Rectal smooth muscle tissue (tissue), 1 donor: ENCODE data around the gene TFAP2E.

Source experiments
- H3K27ac ChIP-seq: one replicate; pipeline ENCODE4 v1.7.0; 2013; ENCODE audit warnings: low read depth, low read length, inconsistent platforms
- H3K27me3 ChIP-seq: one replicate; pipeline ENCODE4 v1.7.0; 2013; ENCODE audit warnings: low read length; ENCODE audit not compliant: control insufficient read depth, insufficient read depth
- H3K36me3 ChIP-seq: one replicate; pipeline ENCODE4 v1.7.0; 2013; ENCODE audit warnings: low read length; ENCODE audit not compliant: control insufficient read depth, insufficient read depth
- H3K4me1 ChIP-seq: one replicate; pipeline ENCODE4 v1.7.0; 2013; ENCODE audit warnings: low read length; ENCODE audit not compliant: control insufficient read depth, insufficient read depth
- H3K4me3 ChIP-seq: one replicate; pipeline ENCODE4 v1.7.0; 2013; ENCODE audit warnings: low read length
- H3K9ac ChIP-seq: one replicate; pipeline ENCODE4 v1.7.0; 2013; ENCODE audit warnings: low read length

The TFAP2E gene

GRCh38 chr1:35597870-35598269, 24.8 kb downstream of the TFAP2E start:
- no peaks in the 10 kb centered on the region for H3K27me3 ChIP-seq
- no peak overlapping the region for H3K4me3 ChIP-seq
- peaks cover 9% of the 10 kb centered on the region for H3K36me3 ChIP-seq
- H3K4me1 ChIP-seq = no peaks in the 10 kb centered on the region
- no peak overlapping the region for H3K27ac ChIP-seq
- H3K9ac ChIP-seq = no peak overlapping the region

DNA sequence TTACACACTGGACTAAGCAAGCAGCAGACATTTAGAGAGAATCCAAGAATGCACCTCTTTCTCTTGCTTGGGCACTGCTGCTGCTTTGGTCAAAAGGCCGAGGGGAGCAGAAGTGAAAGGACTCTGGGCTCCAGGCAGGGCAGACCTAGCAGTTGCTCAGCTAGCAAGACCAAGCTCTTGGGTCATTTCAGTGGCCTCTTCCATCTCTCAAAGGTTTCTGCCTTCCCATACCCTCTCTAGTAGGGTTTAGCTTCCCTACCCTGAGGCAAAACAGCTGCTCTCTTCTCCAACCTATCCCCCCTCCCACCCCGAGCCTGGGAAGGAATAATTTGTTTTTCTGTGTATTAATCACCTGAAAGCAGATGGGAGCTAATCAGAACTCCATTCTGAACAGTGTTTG, 25.8 kb downstream of the TFAP2E start:
- Histone ChIP-seq H3K4me3 (no peak overlapping the region), H3K4me1 (no peaks in the 10 kb centered on the region), H3K9ac (no peak overlapping the region), H3K27ac (no peak overlapping the region), H3K27me3 (no peaks in the 10 kb centered on the region), H3K36me3 (peaks cover 18% of the 10 kb centered on the region)

DNA sequence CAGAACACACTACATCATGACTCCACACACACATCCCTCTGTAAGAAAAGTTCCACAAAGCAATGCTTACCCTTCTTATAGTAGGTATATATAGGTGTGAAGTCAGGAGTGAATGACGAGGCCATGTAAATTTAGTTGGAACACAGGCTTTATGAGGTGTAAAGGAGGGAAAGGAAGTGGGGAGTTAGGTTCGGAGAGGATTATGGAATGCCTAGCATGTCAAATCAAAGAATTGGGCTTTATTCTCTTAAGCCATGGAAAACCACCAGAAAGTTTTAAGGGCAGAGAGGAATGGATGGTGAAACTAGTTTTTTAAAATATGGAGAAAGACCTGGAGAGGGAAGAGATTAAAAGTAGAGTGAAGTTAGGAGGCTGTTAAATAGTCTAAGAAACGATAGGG, 26.3 kb downstream of the TFAP2E start:
- H3K27ac ChIP-seq = no peak overlapping the region
- H3K36me3 ChIP-seq = peaks cover 18% of the 10 kb centered on the region
- H3K4me3 ChIP-seq = no peak overlapping the region
- H3K27me3 ChIP-seq = no peaks in the 10 kb centered on the region
- H3K4me1 ChIP-seq = no peaks in the 10 kb centered on the region
- no peak overlapping the region for H3K9ac ChIP-seq

DNA sequence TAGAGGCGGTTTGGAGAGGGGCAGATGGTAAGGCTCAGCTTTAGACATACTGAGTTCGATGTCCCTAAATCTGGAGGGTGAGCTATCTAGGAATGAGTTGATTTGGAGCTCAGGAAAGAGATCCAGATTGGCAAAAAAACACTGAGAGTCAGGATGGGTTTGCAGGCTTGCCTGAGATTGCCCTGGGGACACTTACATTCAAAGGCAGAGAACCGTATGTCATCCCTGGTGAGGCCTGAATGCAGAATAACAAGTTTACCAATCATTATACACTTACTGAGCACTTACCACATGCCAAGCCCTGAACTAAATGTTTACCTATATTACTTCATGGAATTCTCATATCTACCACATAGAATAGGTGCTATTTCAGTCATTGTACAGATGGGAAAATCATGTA, 27.5 kb downstream of the TFAP2E start:
- no peak overlapping the region for H3K4me3 ChIP-seq
- H3K9ac ChIP-seq = no peak overlapping the region
- peaks cover 21% of the 10 kb centered on the region for H3K36me3 ChIP-seq
- H3K27me3 ChIP-seq = no peaks in the 10 kb centered on the region
- H3K27ac ChIP-seq = no peak overlapping the region
- no peaks in the 10 kb centered on the region for H3K4me1 ChIP-seq

DNA sequence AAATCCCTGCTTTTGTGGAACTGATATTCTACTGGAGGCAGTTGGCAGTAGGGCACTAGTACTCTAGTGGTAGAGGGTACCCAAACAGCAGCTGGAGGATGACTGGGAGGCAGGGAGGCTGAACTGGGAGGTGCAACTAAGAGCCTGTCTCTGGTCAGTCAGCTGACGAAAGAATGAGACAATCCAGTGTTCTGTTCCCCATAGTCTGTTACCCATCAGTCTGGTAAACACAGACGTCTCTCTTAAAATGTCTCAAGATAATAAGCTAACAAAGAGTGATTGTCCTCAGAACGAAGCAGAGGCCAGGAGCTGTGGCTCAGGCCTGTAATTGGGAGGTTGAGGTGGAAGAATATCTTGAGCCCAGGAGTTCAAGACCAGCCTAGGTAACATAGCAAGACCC, 30.4 kb downstream of the TFAP2E start:
- H3K4me1 ChIP-seq = no peaks in the 10 kb centered on the region
- H3K27me3 ChIP-seq = no peaks in the 10 kb centered on the region
- H3K36me3 ChIP-seq = peaks cover 20% of the 10 kb centered on the region
- no peak overlapping the region for H3K4me3 ChIP-seq
- no peak overlapping the region for H3K27ac ChIP-seq
- H3K9ac ChIP-seq = no peak overlapping the region

DNA sequence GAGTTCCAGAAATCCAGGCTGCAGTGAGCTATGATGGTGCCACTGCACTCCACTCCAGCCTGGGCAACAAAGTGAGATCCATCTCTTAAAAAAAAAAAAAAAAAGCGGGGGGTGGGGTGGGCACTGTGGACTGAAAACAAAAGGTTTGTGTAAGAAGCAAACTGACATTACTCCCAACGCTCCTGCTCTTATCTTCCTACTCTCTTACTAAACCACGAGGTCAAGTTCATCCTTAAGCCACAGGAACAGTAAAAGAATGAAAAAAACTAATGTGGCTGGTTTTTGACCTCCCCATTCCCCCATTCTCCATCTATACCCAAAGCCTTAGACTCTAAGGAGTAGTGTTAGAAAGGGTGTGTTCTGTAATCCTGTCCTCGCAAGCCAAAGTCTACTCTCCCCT, 30.8 kb downstream of the TFAP2E start:
- H3K36me3 ChIP-seq = peaks cover 21% of the 10 kb centered on the region
- no peaks in the 10 kb centered on the region for H3K27me3 ChIP-seq
- no peak overlapping the region for H3K27ac ChIP-seq
- no peak overlapping the region for H3K4me3 ChIP-seq
- no peak overlapping the region for H3K9ac ChIP-seq
- no peaks in the 10 kb centered on the region for H3K4me1 ChIP-seq

DNA sequence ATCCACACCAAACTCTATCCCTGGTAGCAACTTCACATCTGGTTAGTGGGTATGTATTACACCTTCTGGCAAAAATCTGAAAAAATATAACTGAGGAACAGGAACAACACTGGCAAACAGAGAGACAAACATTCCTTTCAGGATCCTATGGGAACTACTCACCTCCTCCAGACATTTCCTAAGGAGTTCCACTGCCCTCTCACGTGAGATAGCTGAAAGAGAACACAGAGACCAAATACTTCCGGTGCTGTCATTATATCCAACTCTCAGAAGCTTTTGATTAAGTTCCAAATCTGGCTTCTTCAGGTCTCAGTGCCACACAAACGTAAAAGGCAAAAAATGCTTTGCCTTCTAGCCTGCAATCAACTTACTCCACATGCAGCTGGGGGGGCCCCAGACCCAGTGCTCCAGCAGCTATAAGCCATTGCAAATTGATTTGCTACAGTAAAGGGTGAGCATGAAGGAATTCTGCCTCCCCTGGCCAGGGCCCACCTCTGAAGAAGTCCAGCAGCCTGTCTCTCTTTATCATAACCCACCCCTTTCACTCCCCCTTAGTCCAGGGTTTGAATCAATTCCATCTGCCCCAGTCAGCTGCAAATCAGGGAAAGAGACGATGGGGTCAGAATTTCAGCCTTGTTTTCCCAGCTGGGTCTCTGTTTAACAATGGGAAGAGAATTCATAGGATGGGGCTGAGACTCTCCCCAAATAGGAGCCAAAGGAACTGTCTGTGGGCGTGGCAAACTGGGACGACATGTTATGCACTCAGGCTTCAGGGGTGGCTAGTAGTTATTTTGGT, 32.2 kb downstream of the TFAP2E start:
- Histone ChIP-seq H3K36me3 (peaks cover 24% of the 10 kb centered on the region), H3K4me1 (no peaks in the 10 kb centered on the region), H3K9ac (no peak overlapping the region), H3K27ac (no peak overlapping the region), H3K27me3 (no peaks in the 10 kb centered on the region), H3K4me3 (no peak overlapping the region)

DNA sequence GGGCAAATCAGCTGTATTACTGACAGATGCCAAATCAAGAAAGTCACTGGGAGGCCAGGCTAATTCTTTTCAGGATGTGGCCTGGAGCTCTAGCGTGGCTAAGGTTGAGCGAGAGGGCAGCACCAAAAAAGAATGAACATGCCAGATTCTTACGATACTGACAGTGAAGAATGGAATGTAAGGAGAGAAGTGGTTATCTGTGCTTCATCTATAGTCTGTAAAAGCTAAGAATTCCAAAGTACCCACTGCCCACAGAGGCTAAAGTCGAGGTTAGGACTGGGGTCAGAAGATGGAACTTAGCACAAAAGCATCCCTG, 32.7 kb downstream of the TFAP2E start:
- Histone ChIP-seq H3K27me3 (no peaks in the 10 kb centered on the region), H3K9ac (no peak overlapping the region), H3K36me3 (peaks cover 24% of the 10 kb centered on the region), H3K27ac (no peak overlapping the region), H3K4me3 (no peak overlapping the region), H3K4me1 (no peaks in the 10 kb centered on the region)

GRCh38 chr1:35611655-35612054, 38.5 kb downstream of the TFAP2E start:
- no peak overlapping the region for H3K9ac ChIP-seq
- peaks cover 15% of the 10 kb centered on the region for H3K36me3 ChIP-seq

GRCh38 chr1:35615440-35615839, 42.3 kb downstream of the TFAP2E start:
- no peak overlapping the region for H3K4me3 ChIP-seq
- H3K9ac ChIP-seq = no peak overlapping the region
- no peaks in the 10 kb centered on the region for H3K4me1 ChIP-seq
- H3K36me3 ChIP-seq = peaks cover 9% of the 10 kb centered on the region
- H3K27ac ChIP-seq = no peak overlapping the region
- no peaks in the 10 kb centered on the region for H3K27me3 ChIP-seq

More at GRCh38 chr1:35611655-35612054, 38.5 kb downstream of the TFAP2E start:
- H3K27me3 ChIP-seq = no peaks in the 10 kb centered on the region
- no peak overlapping the region for H3K27ac ChIP-seq
- H3K4me1 ChIP-seq = no peaks in the 10 kb centered on the region
- no peak overlapping the region for H3K4me3 ChIP-seq

GRCh38 chr1:35619237-35620121, 46.4 kb downstream of the TFAP2E start:
- H3K4me3 ChIP-seq = no peak overlapping the region
- no peak overlapping the region for H3K27ac ChIP-seq
- H3K9ac ChIP-seq = no peak overlapping the region
- no peaks in the 10 kb centered on the region for H3K4me1 ChIP-seq
- peaks cover 12% of the 10 kb centered on the region for H3K36me3 ChIP-seq
- no peaks in the 10 kb centered on the region for H3K27me3 ChIP-seq

DNA sequence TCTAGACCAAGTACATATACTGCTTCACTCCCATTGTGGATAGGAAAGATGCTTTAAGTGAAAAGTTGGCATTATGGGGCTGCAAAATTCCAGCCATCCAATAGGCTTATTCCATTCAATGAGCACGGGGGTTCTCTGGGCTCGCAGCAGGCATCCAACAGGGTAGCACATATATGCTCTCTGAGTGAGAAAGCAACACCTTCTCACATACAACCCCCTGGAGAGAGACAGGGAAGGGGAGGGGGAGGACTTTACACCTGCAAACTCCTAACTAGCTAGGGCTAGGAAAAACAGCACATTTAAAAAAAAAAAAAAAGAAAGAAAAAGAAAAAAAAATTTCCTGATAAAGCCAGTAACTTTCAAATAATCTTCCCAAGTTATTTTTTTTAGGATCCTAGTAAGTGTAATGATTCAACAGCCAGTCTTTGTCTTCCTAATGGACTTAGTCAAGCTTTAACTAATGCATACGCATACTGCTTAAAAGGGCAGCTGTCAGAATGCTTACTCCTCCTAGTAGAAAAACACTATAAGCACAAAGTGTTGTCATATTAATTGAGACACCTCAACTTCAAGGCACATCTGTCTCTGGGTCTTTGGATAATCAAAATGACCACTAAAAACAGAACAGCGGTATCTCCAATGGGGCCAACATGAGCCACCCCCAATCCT, 49.5 kb downstream of the TFAP2E start:
- Histone ChIP-seq H3K27me3 (no peaks in the 10 kb centered on the region), H3K36me3 (peaks cover 8% of the 10 kb centered on the region), H3K4me3 (no peak overlapping the region), H3K4me1 (no peaks in the 10 kb centered on the region), H3K27ac (no peak overlapping the region), H3K9ac (no peak overlapping the region)
